Loucy (cell line): ENCODE results near the gene ISG20L2.

ENCODE experiments used
- H2AFZ ChIP-seq: fragments of 200-600 bp; sonication (generic); 2 replicates; pipeline ENCODE4 v1.6.0; 2016; ENCODE audit warnings: antibody characterized with exemption, mild to moderate bottlenecking, low read length, moderate library complexity
- H3F3A ChIP-seq: fragments of 200-600 bp; 2 replicates; pipeline ENCODE4 v1.6.0; 2016; ENCODE audit warnings: antibody characterized with exemption, low read depth, mild to moderate bottlenecking
- H3K27me3 ChIP-seq: fragments of 200-600 bp; sonication (generic); 2 replicates; pipeline ENCODE4 v1.6.1; 2014; ENCODE audit warnings: low read length, mild to moderate bottlenecking; ENCODE audit not compliant: insufficient read depth, poor library complexity, severe bottlenecking
- H3K36me3 ChIP-seq: fragments of 200-600 bp; sonication (generic); 2 replicates; pipeline ENCODE4 v1.6.1; 2016; ENCODE audit warnings: low read length; ENCODE audit not compliant: insufficient read depth
- H3K4me1 ChIP-seq: fragments of 200-600 bp; sonication (generic); 2 replicates; pipeline ENCODE4 v1.5.1; 2014; ENCODE audit warnings: low read length, mild to moderate bottlenecking; ENCODE audit not compliant: insufficient read depth, poor library complexity, severe bottlenecking
- H3K4me2 ChIP-seq: fragments of 200-600 bp; sonication (generic); 2 replicates; pipeline ENCODE4 v1.6.0; 2014; ENCODE audit warnings: antibody characterized with exemption, low read length, low read depth, mild to moderate bottlenecking; ENCODE audit not compliant: poor library complexity, severe bottlenecking
- H3K4me3 ChIP-seq: fragments of 200-600 bp; sonication (generic); 2 replicates; pipeline ENCODE4 v1.5.1; 2014; ENCODE audit warnings: low read length, mild to moderate bottlenecking, mixed read lengths; ENCODE audit not compliant: poor library complexity, severe bottlenecking
- H3K79me2 ChIP-seq: fragments of 200-600 bp; sonication (generic); 2 replicates; pipeline ENCODE4 v1.6.1; 2014; ENCODE audit warnings: low read length; ENCODE audit not compliant: insufficient read depth
- H3K9ac ChIP-seq: fragments of 200-600 bp; sonication (generic); 2 replicates; pipeline ENCODE4 v1.6.0; 2014; ENCODE audit warnings: mild to moderate bottlenecking, low read depth, low read length, moderate library complexity; ENCODE audit not compliant: poor library complexity, severe bottlenecking
- H3K9me2 ChIP-seq: fragments of 200-600 bp; sonication (generic); replicated peaks from 2 replicates; pipeline ENCODE4 v1.6.1; 2016; ENCODE audit warnings: low read depth, low read length, mixed read lengths
- H3K9me3 ChIP-seq: fragments of 200-600 bp; sonication (generic); 2 replicates; pipeline ENCODE4 v1.6.1; 2014; ENCODE audit warnings: mild to moderate bottlenecking, antibody characterized with exemption, low read length, low read depth; ENCODE audit not compliant: insufficient read depth
- H4K20me1 ChIP-seq: fragments of 200-600 bp; sonication (generic); 2 replicates; pipeline ENCODE4 v1.6.0; 2014; ENCODE audit warnings: antibody characterized with exemption, low read length, mild to moderate bottlenecking; ENCODE audit not compliant: insufficient read depth, poor library complexity, severe bottlenecking
- CTCF ChIP-seq: fragments of 200-600 bp; sonication (generic); conservative IDR thresholded peaks from 2 replicates; pipeline ENCODE4 v1.5.1; 2014; ENCODE audit warnings: mild to moderate bottlenecking, antibody characterized with exemption, low read length
- EZH2phosphoT487 ChIP-seq: fragments of 200-600 bp; IDR thresholded peaks from 2 replicates; pipeline ENCODE4 v1.6.1; 2018; ENCODE audit warnings: antibody characterized with exemption, mild to moderate bottlenecking, moderate library complexity, borderline replicate concordance

ISG20L2 gene

GRCh38 chr1:156772222-156772621, 43.7 kb upstream of the ISG20L2 start:
- Histone ChIP-seq H3K4me3 (peak overlapping the region; percentile 55), H3F3A (no peaks in the 10 kb centered on the region), H3K4me1 (peaks cover 64% of the 10 kb centered on the region), H3K9ac (peak overlapping the region; percentile 37), H3K9me2 (no peaks in the 10 kb centered on the region), H3K79me2 (peaks cover 95% of the 10 kb centered on the region), H3K27me3 (no peaks in the 10 kb centered on the region), H3K9me3 (no peaks in the 10 kb centered on the region), H2AFZ (no peak overlapping the region), H3K4me2 (peak overlapping the region; percentile 95), H4K20me1 (peaks cover 77% of the 10 kb centered on the region), H3K36me3 (no peaks in the 10 kb centered on the region)
- TF ChIP-seq CTCF (peak; percentile 21), EZH2phosphoT487 (no peak)

- H3K27me3 ChIP-seq, result no peaks in the 10 kb centered on the region
- H3K4me3 ChIP-seq, result peak overlapping the region; percentile 78
- no peaks in the 10 kb centered on the region for H3K9me3 ChIP-seq
- peak overlapping the region; percentile 95 for H3K4me2 ChIP-seq
- TF ChIP-seq CTCF, result no peak
- TF ChIP-seq EZH2phosphoT487, result no peak
- no peaks in the 10 kb centered on the region for H3K36me3 ChIP-seq
- peaks cover 57% of the 10 kb centered on the region for H3K4me1 ChIP-seq
- no peaks in the 10 kb centered on the region for H3F3A ChIP-seq
- H3K79me2 ChIP-seq, result peaks cover 73% of the 10 kb centered on the region
- H3K9me2 ChIP-seq, result no peaks in the 10 kb centered on the region
- peak overlapping the region; percentile 94 for H3K9ac ChIP-seq
- no peak overlapping the region for H2AFZ ChIP-seq
- H4K20me1 ChIP-seq, result peaks cover 54% of the 10 kb centered on the region
These were observed 40.2 kb upstream of the ISG20L2 start for GRCh38 chr1:156768610-156769295.

GRCh38 chr1:156767879-156768604, 39.5 kb upstream of the ISG20L2 start:
- Histone ChIP-seq H3K79me2 (peaks cover 66% of the 10 kb centered on the region), H3K9me2 (no peaks in the 10 kb centered on the region), H3K36me3 (no peaks in the 10 kb centered on the region), H3K9me3 (no peaks in the 10 kb centered on the region), H3K4me3 (peak overlapping the region; percentile 78), H3K9ac (peak overlapping the region; percentile 94), H3K4me2 (peak overlapping the region; percentile 95), H3K4me1 (peaks cover 50% of the 10 kb centered on the region), H2AFZ (peak overlapping the region; percentile 63), H3K27me3 (no peaks in the 10 kb centered on the region), H4K20me1 (peaks cover 47% of the 10 kb centered on the region), H3F3A (no peaks in the 10 kb centered on the region)
- no peak for TF ChIP-seq EZH2phosphoT487
- TF ChIP-seq CTCF, result no peak
